HEK293 (cell line): ENCODE results near the gene ACOT7.
A peak's percentile ranks its signal among the peaks of the same experiment; 100 is the strongest.

Source experiments
- CTCF ChIA-PET: fragments of 350-600 bp; formaldehyde crosslinking; extraction: SDS; loops from one replicate; lab custom pipeline; 2021; ENCODE audit warnings: antibody characterized with exemption; lab: Yijun Ruan, JAX
- POLR2A ChIA-PET: fragments of 300-600 bp; formaldehyde crosslinking; extraction: SDS; loops from one replicate; lab custom pipeline; 2020; ENCODE audit warnings: antibody characterized with exemption, inconsistent platforms; lab: Yijun Ruan, JAX
- H3K27ac ChIP-seq: fragments of 200-500 bp; sonication (Bioruptor generic); 2 replicates; pipeline ENCODE4 v1.5.1; 2014; ENCODE audit warnings: low read depth, low read length, control low read depth, inconsistent platforms; ENCODE audit errors: extremely low read depth
- H3K36me3 ChIP-seq, 2 experiments: fragments of 200-500 bp in 1 of 2; sonication (Bioruptor generic) in 1 of 2; 1 replicate in 1 of 2; 2 replicates in 1 of 2; pipeline ENCODE4 v1.5.1; 2014 to 2017; ENCODE audit warnings: inconsistent platforms in 2 of 2, low read length in 2 of 2; ENCODE audit not compliant: control insufficient read depth in 2 of 2, insufficient read depth in 1 of 2
- H3K4me1 ChIP-seq: fragments of 200-500 bp; sonication (Bioruptor generic); 2 replicates; pipeline ENCODE4 v1.5.1; 2014; ENCODE audit warnings: mild to moderate bottlenecking, low read length, inconsistent platforms; ENCODE audit not compliant: control insufficient read depth, insufficient read depth
- H3K4me3 ChIP-seq: 2 replicates; pipeline ENCODE4 v1.5.1; 2011; ENCODE audit warnings: low read depth, mild to moderate bottlenecking, control low read depth, low read length, moderate library complexity
- H3K9me3 ChIP-seq: fragments of 200-500 bp; sonication (Bioruptor generic); 2 replicates; pipeline ENCODE4 v1.5.1; 2014; ENCODE audit warnings: low read depth, low read length, inconsistent platforms; ENCODE audit not compliant: control insufficient read depth, insufficient read depth
- GLI4 ChIP-seq: fragments of 450-650 bp; formaldehyde crosslinking; IDR thresholded peaks from 2 replicates; pipeline ENCODE4 v1.5.1; 2016; ENCODE audit warnings: missing biosample characterization, missing genetic modification characterization
- SCRT2 ChIP-seq: fragments of 450-650 bp; formaldehyde crosslinking; IDR thresholded peaks from 2 replicates; pipeline ENCODE4 v1.5.1; 2016; ENCODE audit warnings: missing biosample characterization, missing genetic modification characterization
- SP3 ChIP-seq: fragments of 450-650 bp; formaldehyde crosslinking; IDR thresholded peaks from 2 replicates; pipeline ENCODE4 v1.5.1; 2016; ENCODE audit warnings: missing biosample characterization, missing genetic modification characterization
- ZBTB7A ChIP-seq: fragments of 450-650 bp; formaldehyde crosslinking; IDR thresholded peaks from 2 replicates; pipeline ENCODE4 v1.5.1; 2016; ENCODE audit warnings: low read depth, missing biosample characterization, missing genetic modification characterization
- ZFP41 ChIP-seq: fragments of 450-650 bp; formaldehyde crosslinking; IDR thresholded peaks from 2 replicates; pipeline ENCODE4 v1.5.1; 2016; ENCODE audit warnings: missing biosample characterization, missing genetic modification characterization, borderline replicate concordance
- ZNF121 ChIP-seq: fragments of 450-650 bp; formaldehyde crosslinking; IDR thresholded peaks from 2 replicates; pipeline ENCODE4 v1.5.1; 2016; ENCODE audit warnings: missing biosample characterization, missing genetic modification characterization
- ZNF24 ChIP-seq: fragments of 450-650 bp; formaldehyde crosslinking; IDR thresholded peaks from 2 replicates; pipeline ENCODE4 v1.5.1; 2016; ENCODE audit warnings: missing biosample characterization, missing genetic modification characterization
- ZNF341 ChIP-seq: fragments of 450-650 bp; formaldehyde crosslinking; IDR thresholded peaks from 2 replicates; pipeline ENCODE4; 2016; ENCODE audit warnings: low read depth, missing biosample characterization, missing genetic modification characterization
- ZNF366 ChIP-seq: fragments of 450-650 bp; formaldehyde crosslinking; conservative IDR thresholded peaks from 2 replicates; pipeline ENCODE4 v1.5.1; 2016; ENCODE audit warnings: missing biosample characterization, missing genetic modification characterization
- ZNF391 ChIP-seq: fragments of 450-650 bp; formaldehyde crosslinking; IDR thresholded peaks from 2 replicates; pipeline ENCODE4 v1.5.1; 2016; ENCODE audit warnings: low read depth, missing biosample characterization, missing genetic modification characterization, borderline replicate concordance
- ZNF549 ChIP-seq: fragments of 450-650 bp; IDR thresholded peaks from 2 replicates; pipeline ENCODE4 v1.5.1; 2018; ENCODE audit warnings: missing biosample characterization, missing genetic modification characterization, mild to moderate bottlenecking, inconsistent platforms, moderate library complexity
- ZNF623 ChIP-seq: fragments of 450-650 bp; formaldehyde crosslinking; IDR thresholded peaks from 2 replicates; pipeline ENCODE4 v1.5.1; 2016; ENCODE audit warnings: missing biosample characterization, missing genetic modification characterization
- ZNF660 ChIP-seq: fragments of 450-650 bp; IDR thresholded peaks from 2 replicates; pipeline ENCODE4 v1.5.1; 2018; ENCODE audit warnings: missing biosample characterization, mild to moderate bottlenecking, missing genetic modification characterization
- TF ChIP-seq, protein P1 (sequence below): fragments of 450-650 bp; formaldehyde crosslinking; IDR thresholded peaks from 2 replicates; pipeline ENCODE4 v1.5.1; 2016; ENCODE audit warnings: missing biosample characterization, missing genetic modification characterization
- TF ChIP-seq, protein P2 (sequence below): fragments of 450-650 bp; formaldehyde crosslinking; IDR thresholded peaks from 2 replicates; pipeline ENCODE4 v1.5.1; 2016; ENCODE audit warnings: missing biosample characterization, missing genetic modification characterization
- TF ChIP-seq, protein P3 (sequence below): fragments of 450-650 bp; IDR thresholded peaks from 2 replicates; pipeline ENCODE4 v1.5.1; 2018; ENCODE audit warnings: missing biosample characterization, missing genetic modification characterization
- TF ChIP-seq, protein P4 (sequence below): fragments of 450-650 bp; formaldehyde crosslinking; IDR thresholded peaks from 2 replicates; pipeline ENCODE4 v1.5.1; 2017; ENCODE audit warnings: missing biosample characterization, missing genetic modification characterization
- TF ChIP-seq, protein P5 (sequence below): fragments of 450-650 bp; formaldehyde crosslinking; IDR thresholded peaks from 2 replicates; pipeline ENCODE4 v1.5.1; 2016; ENCODE audit warnings: missing biosample characterization, missing genetic modification characterization

ACOT7 gene

DNA sequence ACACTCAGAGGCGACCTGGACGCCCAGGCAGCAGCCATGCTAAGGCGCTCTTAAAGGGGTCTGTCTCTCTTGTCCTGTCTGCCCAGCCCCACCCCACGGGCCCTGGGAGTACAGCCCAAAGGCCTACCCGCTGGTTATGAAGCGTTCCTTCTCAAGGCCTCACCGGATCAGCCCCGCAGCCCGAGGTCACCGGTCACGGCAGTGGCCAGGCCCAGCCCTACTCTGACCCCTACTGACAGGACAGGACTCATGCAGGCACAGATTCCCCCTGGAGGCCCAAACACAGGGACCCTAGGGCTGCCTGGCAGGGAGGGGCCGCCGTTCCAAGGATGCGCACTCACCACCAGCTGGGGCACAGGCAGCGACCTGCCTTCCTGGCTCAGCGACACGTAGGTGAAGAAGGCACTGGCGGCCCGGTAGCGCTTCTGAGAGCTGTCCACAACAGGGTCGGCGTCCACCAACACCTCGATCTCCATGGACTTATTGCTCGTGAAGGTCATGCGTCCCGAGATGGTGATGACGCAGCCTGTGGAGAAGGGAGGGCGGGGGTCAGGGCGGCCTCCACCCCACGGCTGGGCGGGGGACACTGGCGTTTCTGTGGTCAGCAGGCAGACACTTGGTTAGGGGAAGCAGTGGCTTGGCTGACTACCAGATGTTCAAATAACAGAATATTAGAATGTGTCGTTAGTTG lies 112.7 kb downstream of the ACOT7 start:
- CTCF ChIA-PET = interaction anchor here (0.6 to 1.0 kb wide), 2 partner anchors 9 to 242 kb away, joined by 3 read pairs; no protein-coding TSS in a partner anchor
- H3K4me1 ChIP-seq = no peaks in the 10 kb centered on the region
- H3K4me3 ChIP-seq = no peak overlapping the region
- no peak overlapping the region for H3K27ac ChIP-seq
- H3K9me3 ChIP-seq = no peaks in the 10 kb centered on the region
- TF ChIP-seq ZFP41 (tag by site-specific recombination) = no peak
- no peak for TF ChIP-seq GLI4 (tag by site-specific recombination)
- TF ChIP-seq, protein P1, sequence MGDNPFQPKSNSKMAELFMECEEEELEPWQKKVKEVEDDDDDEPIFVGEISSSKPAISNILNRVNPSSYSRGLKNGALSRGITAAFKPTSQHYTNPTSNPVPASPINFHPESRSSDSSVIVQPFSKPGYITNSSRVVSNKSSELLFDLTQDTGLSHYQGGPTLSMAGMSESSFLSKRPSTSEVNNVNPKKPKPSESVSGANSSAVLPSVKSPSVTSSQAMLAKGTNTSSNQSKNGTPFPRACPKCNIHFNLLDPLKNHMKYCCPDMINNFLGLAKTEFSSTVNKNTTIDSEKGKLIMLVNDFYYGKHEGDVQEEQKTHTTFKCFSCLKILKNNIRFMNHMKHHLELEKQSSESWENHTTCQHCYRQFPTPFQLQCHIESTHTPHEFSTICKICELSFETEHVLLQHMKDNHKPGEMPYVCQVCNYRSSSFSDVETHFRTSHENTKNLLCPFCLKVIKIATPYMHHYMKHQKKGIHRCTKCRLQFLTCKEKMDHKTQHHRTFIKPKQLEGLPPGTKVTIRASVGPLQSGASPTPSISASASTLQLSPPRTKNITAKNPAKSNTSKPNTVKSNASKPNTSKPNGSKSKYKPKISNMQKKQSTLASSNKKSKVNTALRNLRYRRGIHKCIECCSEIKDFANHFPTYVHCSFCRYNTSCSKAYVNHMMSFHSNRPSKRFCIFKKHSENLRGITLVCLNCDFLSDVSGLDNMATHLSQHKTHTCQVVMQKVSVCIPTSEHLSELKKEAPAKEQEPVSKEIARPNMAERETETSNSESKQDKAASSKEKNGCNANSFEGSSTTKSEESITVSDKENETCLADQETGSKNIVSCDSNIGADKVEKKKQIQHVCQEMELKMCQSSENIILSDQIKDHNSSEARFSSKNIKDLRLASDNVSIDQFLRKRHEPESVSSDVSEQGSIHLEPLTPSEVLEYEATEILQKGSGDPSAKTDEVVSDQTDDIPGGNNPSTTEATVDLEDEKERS (tag by site-specific recombination) = no peak
- TF ChIP-seq, protein P2, sequence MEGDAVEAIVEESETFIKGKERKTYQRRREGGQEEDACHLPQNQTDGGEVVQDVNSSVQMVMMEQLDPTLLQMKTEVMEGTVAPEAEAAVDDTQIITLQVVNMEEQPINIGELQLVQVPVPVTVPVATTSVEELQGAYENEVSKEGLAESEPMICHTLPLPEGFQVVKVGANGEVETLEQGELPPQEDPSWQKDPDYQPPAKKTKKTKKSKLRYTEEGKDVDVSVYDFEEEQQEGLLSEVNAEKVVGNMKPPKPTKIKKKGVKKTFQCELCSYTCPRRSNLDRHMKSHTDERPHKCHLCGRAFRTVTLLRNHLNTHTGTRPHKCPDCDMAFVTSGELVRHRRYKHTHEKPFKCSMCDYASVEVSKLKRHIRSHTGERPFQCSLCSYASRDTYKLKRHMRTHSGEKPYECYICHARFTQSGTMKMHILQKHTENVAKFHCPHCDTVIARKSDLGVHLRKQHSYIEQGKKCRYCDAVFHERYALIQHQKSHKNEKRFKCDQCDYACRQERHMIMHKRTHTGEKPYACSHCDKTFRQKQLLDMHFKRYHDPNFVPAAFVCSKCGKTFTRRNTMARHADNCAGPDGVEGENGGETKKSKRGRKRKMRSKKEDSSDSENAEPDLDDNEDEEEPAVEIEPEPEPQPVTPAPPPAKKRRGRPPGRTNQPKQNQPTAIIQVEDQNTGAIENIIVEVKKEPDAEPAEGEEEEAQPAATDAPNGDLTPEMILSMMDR (tag by site-specific recombination) = peak; percentile 63
- TF ChIP-seq SCRT2 (tag by site-specific recombination) = no peak
- peak; percentile 39; the same call in 1 of the 2 replicates for TF ChIP-seq ZNF341 (tag by site-specific recombination)
- TF ChIP-seq ZNF121 = peak; percentile 82
- TF ChIP-seq SP3 = no peak
- H3K36me3 ChIP-seq = peaks cover 0 to 38% of the 10 kb centered on the region in 2 experiments; a peak in 1 of 3 replicates
- POLR2A ChIA-PET = no interaction called here

DNA sequence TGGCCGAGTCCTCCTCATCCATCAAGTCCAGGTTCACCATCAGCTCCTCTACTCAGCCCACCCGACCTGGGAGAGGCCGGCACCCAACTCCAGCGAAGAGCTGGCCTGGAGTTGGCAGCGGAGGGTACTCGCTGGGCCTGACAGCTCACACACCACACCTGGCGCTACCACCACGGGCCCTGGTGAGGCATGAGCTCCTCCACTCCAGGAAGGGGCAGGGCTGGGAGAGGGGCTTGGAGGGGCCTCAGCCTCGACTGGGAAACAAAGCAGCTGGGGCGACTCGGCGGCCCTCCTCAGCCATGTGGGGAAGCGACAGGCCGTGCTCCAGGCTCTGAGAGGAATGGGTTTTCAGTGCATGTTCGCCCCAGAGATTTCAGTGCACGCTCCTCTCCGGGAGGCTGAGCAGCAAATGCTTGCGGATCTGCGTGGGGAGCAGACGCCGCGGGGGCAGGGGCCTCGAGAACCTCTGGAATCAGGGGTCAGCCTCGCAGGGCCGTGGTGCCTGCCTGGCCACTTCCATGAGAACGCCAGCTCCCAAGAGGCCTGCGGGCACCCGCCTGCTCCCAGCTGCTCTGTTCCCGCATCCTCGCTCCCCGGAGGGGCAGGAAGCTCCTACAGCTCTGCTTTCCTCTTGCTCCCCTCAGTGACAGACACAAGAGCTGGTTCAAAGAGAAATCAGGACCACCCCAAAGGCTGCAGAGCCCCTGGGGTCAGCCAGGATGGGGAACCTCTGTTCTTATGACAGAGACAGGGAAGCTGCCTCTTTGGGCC lies 113.8 kb downstream of the ACOT7 start:
- TF ChIP-seq ZNF660 (no peak), ZNF549 (no peak), SCRT2 (tag by site-specific recombination) (0 out of 2 replicates have a peak, but pooled peaks have one; percentile 9)
- no peaks in the 10 kb centered on the region for H3K4me1 ChIP-seq
- ChIA-PET POLR2A (no interaction called here), CTCF (interaction anchor here (0.6 to 1.0 kb wide), 4 partner anchors 8 to 75 kb away, joined by 3 to 6 read pairs (median 4); no protein-coding TSS in a partner anchor)
- no peak overlapping the region for H3K27ac ChIP-seq
- no peaks in the 10 kb centered on the region for H3K9me3 ChIP-seq
- H3K4me3 ChIP-seq = no peak overlapping the region
- peaks cover 0 to 34% of the 10 kb centered on the region in 2 experiments; a peak in 1 of 3 replicates for H3K36me3 ChIP-seq

DNA sequence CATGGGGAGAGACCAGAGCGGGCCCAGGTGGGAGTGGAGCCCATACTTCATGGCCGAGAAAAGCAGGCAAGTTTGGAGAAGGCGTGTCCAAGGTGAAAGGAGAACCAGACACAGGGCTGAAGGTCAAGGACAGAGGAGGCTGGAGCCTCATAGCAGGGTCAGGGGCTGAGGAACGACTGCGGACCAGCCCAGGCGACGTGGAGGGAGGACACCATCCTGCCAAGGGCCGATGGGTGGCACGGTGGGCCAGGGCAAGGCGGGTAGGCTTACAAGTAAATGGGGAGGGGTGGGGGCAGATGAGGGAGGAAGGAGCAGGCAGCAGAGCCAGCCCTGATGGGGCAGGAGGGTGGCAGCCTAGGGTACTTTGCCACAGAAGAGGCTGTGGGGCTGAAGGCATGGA lies 114.5 kb downstream of the ACOT7 start:
- H3K4me1 ChIP-seq = no peaks in the 10 kb centered on the region
- H3K9me3 ChIP-seq = no peaks in the 10 kb centered on the region
- no peak overlapping the region for H3K27ac ChIP-seq
- H3K4me3 ChIP-seq = no peak overlapping the region
- POLR2A ChIA-PET = no interaction called here
- peaks cover 0 to 40% of the 10 kb centered on the region in 2 experiments; a peak in 1 of 3 replicates for H3K36me3 ChIP-seq
- CTCF ChIA-PET = no interaction called here
- TF ChIP-seq, protein P3, sequence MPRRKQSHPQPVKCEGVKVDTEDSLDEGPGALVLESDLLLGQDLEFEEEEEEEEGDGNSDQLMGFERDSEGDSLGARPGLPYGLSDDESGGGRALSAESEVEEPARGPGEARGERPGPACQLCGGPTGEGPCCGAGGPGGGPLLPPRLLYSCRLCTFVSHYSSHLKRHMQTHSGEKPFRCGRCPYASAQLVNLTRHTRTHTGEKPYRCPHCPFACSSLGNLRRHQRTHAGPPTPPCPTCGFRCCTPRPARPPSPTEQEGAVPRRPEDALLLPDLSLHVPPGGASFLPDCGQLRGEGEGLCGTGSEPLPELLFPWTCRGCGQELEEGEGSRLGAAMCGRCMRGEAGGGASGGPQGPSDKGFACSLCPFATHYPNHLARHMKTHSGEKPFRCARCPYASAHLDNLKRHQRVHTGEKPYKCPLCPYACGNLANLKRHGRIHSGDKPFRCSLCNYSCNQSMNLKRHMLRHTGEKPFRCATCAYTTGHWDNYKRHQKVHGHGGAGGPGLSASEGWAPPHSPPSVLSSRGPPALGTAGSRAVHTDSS (tag by site-specific recombination) = no peak
- TF ChIP-seq ZNF366 (tag by site-specific recombination) (no peak), ZNF623 (tag by site-specific recombination) (no peak), ZNF24 (tag by site-specific recombination) (no peak), ZNF549 (no peak), ZBTB7A (no peak), ZNF391 (tag by site-specific recombination) (no peak)
- TF ChIP-seq, protein P4, sequence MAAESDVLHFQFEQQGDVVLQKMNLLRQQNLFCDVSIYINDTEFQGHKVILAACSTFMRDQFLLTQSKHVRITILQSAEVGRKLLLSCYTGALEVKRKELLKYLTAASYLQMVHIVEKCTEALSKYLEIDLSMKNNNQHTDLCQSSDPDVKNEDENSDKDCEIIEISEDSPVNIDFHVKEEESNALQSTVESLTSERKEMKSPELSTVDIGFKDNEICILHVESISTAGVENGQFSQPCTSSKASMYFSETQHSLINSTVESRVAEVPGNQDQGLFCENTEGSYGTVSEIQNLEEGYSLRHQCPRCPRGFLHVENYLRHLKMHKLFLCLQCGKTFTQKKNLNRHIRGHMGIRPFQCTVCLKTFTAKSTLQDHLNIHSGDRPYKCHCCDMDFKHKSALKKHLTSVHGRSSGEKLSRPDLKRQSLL (tag by site-specific recombination) = no peak
- TF ChIP-seq, protein P5, sequence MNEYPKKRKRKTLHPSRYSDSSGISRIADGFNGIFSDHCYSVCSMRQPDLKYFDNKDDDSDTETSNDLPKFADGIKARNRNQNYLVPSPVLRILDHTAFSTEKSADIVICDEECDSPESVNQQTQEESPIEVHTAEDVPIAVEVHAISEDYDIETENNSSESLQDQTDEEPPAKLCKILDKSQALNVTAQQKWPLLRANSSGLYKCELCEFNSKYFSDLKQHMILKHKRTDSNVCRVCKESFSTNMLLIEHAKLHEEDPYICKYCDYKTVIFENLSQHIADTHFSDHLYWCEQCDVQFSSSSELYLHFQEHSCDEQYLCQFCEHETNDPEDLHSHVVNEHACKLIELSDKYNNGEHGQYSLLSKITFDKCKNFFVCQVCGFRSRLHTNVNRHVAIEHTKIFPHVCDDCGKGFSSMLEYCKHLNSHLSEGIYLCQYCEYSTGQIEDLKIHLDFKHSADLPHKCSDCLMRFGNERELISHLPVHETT = no peak
